SH-SY5Y (cell line): ENCODE measurements around the gene OGFOD1.

ENCODE experiments used
- GATA2 ChIP-seq: IDR thresholded peaks from 2 replicates; pipeline ENCODE4 v1.6.1; 2011; ENCODE audit warnings: mild to moderate bottlenecking, low read depth, low read length
- GATA3 ChIP-seq: IDR thresholded peaks from 2 replicates; pipeline ENCODE4 v1.6.1; 2011; ENCODE audit warnings: low read depth, mild to moderate bottlenecking, low read length, moderate library complexity

GRCh38 chr16:56483394-56483793, 32.0 kb downstream of the OGFOD1 start:
- TF ChIP-seq GATA2 = no peak
- no peak for TF ChIP-seq GATA3
